Stimulated activated CD8-positive, alpha-beta memory T cell treated with anti-CD3 and anti-CD28 coated beads, Interleukin-7, amount 100 ng/mL, for 1 hour (primary cell): ENCODE data around the gene C3orf62.

Source experiments
- DNase-seq, 2 donors: peaks; one replicate each; pipeline ENCODE4 v3.0.0-alpha.2; 2020; ENCODE audit warnings: low read depth in 2 of 2

Gene C3orf62

GRCh38 chr3:49276475-49277382 lies at the start of gene C3orf62:
C3orf62 (minus strand) TSS chr3:49277232; CDS start chr3:49276872, 360 bp downstream.
- DNase-seq: peak; percentile 39 to 44

GRCh38 chr3:49324768-49325167 lies 47.7 kb upstream of the C3orf62 start:
- DNase-seq: no peak

- no peak for DNase-seq
Measured at GRCh38 chr3:49316696-49317457, 39.8 kb upstream of the C3orf62 start.

DNA sequence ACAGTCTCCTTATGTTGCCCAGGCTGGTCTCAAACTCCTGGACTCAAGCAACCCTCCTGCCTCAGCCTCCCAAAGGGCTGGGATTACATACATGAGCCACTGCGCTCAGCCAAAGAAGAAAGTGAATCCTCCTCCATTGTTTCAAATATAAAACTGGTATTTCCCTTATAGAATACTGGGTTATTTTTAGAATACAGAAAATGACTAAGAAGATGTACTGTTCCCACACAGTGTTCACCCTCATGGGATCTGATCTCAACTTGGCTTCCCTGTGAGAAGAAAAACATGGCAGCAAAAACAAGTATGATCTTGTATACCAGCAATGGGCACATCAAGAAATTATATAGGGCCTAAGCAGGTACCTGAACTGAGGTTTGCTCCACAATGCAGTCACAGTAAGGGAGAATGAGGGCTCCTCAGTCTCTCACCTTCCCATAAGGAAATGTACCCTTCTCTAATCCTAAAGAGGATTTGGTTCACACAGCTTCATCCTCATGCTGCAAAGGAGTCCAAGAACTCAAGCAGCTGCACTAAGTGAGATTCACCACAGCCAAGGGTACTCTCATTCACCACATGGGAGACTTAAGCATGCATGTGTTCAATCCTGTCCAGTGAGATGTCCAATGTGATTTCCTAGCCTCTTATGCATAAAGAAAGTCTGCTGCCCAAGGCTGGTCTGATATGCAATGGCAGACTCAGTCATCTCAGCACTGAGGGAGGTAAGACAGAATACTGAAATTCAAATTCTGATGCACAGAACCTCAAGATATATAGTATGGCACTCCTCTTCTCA lies 37.1 kb upstream of the C3orf62 start:
- DNase-seq: no peak

GRCh38 chr3:49311283-49311682 lies 34.3 kb upstream of the C3orf62 start:
- no peak for DNase-seq

DNA sequence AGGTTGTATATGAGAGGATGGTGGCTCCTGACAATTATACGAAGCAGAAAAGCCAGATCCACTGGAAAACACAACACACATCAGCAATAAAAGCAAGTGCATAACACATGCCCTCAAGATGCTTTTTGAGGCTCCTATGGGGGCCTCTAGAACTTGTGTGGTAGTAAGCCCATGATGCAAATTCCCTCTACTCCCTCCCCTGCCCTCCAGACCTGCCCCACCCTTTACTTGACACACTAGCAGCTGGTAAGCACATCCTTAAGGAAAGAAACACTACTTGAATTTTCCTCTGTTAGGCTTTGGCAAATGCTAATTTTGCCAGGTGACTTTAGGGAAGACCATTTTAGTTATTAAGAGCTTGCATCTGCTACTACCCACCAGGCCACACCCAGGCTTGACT lies 33.6 kb upstream of the C3orf62 start:
- no peak for DNase-seq

GRCh38 chr3:49305608-49306007 lies 28.6 kb upstream of the C3orf62 start:
- no peak for DNase-seq

DNA sequence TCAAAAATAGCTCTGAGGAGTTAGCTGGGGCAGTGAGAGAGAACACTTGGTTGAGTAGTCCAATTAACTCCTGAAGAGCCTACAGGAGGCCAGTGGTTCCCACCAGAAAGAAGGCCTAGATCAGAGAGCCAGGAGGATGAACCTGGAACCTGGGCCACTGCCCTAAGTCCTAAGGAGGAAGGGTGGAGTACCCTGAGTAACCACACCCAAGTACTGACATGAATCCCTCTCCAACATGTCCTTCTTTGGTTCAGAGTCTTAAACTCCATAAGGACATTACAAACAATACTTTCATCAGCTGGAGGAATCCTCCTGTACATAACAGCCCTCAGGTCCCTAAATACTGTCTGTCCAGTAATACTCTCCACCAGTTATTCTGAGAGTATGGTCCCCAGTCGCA lies 25.6 kb upstream of the C3orf62 start:
- DNase-seq: no peak

GRCh38 chr3:49300595-49300994 lies 23.6 kb upstream of the C3orf62 start:
- no peak for DNase-seq

DNA sequence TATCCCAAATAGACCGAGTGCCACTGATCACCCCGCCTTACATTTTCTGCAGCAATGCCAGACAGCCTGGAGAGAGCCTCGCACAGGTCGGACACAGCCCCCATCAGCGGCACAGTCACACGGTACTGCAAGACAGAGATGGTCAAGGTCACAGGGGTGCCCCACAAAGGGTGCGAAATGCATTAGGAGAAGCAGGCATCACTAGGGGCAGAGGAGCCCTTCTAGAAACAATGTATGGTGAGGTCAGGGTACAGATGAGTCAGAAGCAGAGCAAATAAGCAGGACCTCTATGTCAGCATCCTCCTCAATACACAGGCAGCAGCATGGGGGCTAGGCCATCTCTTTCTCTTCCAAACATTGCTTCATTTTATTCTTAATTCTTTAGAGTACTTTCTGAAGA lies 21.5 kb upstream of the C3orf62 start:
- DNase-seq: no peak

DNA sequence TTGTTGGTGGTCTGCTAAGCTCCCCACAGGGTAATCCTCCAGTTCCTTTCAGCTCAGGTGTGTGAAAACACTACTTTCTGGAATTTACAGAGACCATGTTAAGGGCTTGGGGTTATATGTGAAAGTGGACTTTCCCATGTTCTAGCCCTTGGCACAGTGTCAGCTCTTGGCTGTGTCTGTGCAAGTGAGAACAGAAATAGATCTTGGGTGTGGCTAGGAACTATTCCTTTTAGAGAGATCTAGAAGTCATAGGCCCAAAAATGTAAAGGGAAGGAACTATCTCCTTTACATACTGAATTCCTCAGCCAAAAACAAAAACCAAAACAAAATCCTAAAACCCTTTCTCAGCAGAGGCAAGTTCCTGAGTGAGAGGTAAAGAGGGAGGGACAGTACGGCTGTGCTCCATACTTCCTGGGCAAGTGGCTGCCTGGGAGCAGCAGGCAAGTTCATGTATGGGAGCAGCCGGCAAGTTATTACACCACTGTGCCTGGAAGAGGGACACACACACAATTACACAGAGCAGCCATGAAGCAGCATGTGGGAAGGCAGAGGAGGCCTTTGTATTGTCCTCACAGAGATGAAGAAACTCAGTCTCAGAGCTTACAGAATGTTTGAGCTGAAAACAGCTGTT lies 19.9 kb upstream of the C3orf62 start:
- DNase-seq: no peak

DNA sequence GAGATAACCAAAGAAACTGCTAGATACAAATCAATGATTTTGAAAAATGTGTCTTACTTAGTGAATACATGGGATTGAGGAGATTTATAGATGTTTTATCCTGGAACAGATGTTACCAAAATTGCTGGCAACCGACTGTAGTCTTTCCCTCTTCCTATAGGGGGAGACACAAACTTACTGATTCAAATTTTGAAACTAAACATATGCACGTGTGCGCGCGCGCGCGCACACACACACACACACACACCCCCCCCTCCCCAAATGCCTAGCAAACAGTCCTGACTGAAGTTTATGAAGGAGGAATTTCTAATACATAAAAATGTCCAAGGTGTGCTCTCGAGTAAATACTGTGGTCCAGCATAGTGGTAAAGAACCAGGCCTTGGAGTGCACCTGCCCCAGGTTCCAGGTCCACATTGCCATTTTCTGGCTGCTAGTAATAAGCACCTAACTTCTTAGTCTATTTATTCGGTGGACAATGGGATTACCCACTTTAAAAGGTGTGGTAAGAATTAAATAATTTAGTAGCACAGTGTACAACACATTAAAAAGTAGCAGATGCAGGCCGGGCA lies 18.5 kb upstream of the C3orf62 start:
- peak in 1 of 2 donors; percentile 5 for DNase-seq

GRCh38 chr3:49294343-49294742 lies 17.3 kb upstream of the C3orf62 start:
- no peak for DNase-seq

DNA sequence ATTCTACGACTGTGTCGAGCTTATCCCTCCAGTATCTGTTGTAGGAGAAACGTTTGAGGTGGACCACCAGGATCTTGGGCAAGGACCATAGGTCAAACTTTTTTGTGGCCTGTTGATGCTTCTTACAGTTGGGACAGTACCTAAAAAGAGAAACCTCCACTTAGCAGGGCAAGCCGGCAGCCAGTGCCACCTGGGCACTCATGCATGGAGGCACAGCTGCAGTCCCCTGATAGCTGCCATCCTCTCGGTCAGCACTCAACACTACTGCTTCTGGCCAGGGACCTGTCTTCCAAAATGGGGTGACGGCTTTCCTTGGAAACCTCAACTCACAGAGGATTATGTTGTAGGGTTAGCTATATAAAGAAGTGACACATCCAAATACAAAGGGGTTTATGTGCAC lies 7.0 kb upstream of the C3orf62 start:
- no peak for DNase-seq

- no peak for DNase-seq
Measured at GRCh38 chr3:49279376-49279775, 2.3 kb upstream of the C3orf62 start.

GRCh38 chr3:49278548-49278947 lies 1.5 kb upstream of the C3orf62 start:
- no peak for DNase-seq

DNA sequence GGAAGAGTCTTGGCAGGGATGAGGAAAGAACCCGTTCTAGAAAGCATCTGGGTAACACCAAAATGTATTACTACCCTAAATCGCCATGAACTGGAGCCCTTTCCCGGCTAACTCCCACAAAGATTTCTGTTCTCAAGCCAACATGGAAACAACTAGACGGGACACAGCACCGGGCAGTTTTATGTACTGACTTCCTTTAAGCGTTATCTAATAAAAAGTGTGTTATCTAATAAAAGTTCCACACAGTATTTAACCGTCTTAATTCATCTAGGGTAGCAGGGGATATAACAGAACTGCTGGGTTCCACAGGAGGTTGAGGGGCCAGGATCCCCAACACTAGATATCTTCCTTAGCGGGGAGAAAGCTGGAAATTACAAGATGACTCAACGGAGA lies 347 bp upstream of the C3orf62 start:
- DNase-seq: no peak

DNA sequence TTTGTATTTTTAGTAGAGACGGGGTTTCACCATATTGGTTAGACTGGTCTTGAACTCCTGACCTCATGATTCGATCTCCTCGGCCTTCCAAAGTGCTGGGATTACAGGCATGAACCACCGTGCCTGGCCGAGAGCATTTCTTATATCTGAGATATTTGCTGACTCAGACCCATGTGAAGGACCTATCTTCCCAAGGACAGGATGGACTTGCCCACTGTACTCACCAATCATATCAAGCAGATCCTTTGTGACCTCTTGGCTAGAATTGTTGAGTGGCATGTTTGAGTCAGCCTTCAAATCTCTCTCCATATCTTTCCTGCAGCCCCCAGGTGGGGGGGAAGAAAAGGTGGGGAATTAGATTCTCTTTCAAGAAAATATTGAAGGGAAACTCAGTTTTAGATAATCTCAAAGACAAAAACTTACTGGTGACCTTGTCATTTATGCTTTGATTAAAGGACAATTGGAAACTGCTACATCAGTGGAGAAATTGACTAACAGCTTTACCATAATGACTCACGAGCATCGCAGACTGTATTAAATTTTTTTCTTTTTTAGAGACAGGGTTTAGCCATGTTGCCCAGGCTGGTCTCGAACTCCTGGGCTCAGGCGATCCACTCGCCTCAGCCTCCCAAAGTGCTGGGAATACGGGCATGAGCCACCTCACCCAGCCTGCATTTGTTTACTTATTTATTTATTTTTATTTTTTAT lies 3.1 kb downstream of the C3orf62 start:
- DNase-seq: no peak

- DNase-seq: no peak
Measured at GRCh38 chr3:49271047-49271446, 6.0 kb downstream of the C3orf62 start.

DNA sequence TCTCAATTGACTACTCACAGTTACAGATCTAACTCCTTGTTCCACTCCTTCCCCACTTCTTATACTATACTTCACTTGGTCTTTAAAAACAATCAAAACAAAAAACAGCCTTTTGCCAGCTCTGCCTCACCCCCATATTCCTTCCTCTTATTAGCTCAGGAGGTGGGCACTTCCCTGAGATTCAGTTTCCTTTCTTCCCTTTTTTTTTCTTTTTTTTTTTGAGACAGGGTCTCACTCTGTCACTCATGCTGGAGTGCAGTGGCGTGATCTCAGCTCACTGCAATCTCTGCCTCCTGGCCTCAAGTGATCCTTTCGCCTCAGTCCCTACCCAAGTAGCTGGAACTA lies 6.9 kb downstream of the C3orf62 start:
- no peak for DNase-seq
